ENCODE results near the gene JOSD2. TPM values are rescaled to one million over a fixed set of nuclear protein-coding genes. Genes with fewer than 3 reads are reported as not detected.

Gene JOSD2
- total RNA-seq, 2 donors from 2014 or later, result 26.6 to 38.2 TPM

DNA sequence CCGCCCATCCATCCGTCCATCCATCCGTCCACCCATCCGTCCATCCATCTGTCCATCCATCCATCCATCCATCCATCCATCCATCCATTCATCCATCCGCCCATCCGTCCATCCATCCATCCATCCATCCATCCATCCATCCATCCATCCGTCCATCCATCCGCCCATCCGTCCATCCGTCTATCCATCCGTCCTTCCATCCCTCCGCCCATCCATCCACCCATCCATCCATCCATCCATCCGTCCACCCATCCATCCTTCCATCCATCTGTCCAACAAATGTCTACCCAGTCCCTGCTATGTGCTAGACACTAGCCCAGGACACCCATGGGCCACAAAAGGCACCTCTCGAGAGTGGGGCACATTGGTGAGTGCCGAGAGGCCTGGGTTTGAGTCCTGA is 41.5 kb upstream of the JOSD2 start:
- no peaks in the 10 kb centered on the region for H3K36me3 ChIP-seq
- no peaks in the 10 kb centered on the region for H3K9me3 ChIP-seq
- peaks cover 0 to 4% of the 10 kb centered on the region in 2 donors for H3K27me3 ChIP-seq
- H3K4me1 ChIP-seq, result peaks cover 0 to 21% of the 10 kb centered on the region in 2 donors
- no peak overlapping the region for H3K27ac ChIP-seq
- no peak for DNase-seq (ENCODE audit: low spot score)
- TF ChIP-seq, protein P1, sequence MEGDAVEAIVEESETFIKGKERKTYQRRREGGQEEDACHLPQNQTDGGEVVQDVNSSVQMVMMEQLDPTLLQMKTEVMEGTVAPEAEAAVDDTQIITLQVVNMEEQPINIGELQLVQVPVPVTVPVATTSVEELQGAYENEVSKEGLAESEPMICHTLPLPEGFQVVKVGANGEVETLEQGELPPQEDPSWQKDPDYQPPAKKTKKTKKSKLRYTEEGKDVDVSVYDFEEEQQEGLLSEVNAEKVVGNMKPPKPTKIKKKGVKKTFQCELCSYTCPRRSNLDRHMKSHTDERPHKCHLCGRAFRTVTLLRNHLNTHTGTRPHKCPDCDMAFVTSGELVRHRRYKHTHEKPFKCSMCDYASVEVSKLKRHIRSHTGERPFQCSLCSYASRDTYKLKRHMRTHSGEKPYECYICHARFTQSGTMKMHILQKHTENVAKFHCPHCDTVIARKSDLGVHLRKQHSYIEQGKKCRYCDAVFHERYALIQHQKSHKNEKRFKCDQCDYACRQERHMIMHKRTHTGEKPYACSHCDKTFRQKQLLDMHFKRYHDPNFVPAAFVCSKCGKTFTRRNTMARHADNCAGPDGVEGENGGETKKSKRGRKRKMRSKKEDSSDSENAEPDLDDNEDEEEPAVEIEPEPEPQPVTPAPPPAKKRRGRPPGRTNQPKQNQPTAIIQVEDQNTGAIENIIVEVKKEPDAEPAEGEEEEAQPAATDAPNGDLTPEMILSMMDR (IDR thresholded peaks at IDR 0.05), result no peak
- H3K4me3 ChIP-seq, result no peak overlapping the region

DNA sequence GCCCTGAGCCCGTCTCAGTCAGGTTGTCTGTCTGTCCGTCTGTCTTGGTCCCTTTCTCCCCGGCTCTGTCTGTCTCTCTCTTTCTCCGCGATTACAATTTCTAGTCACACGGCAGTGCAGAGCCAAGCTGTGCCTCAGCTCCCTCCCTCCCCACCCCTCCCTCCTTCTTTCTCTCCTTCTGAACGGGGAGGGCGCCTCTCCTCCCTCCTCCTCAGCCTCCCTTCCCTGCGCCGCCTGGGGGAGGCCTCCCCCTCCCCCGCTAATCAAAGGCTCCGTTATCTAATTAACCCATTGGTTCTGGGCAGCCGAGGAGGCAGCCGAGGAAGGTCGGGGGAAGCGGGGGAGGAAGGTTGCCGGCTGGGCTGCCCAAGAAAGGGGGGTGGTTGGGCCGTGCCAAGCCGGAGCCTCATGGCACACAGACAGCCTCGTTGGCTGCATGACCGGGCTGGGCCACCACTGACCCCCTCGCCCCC is 40.8 kb upstream of the JOSD2 start:
- TF ChIP-seq, protein P1 (IDR thresholded peaks at IDR 0.05), result no peak
- no peak overlapping the region for H3K27ac ChIP-seq
- no peaks in the 10 kb centered on the region for H3K36me3 ChIP-seq
- H3K9me3 ChIP-seq, result no peaks in the 10 kb centered on the region
- H3K4me1 ChIP-seq, result peaks cover 0 to 20% of the 10 kb centered on the region in 2 donors
- no peak for DNase-seq (ENCODE audit: low spot score)
- peak overlapping the region in 1 of 2 donors; percentile 35 for H3K4me3 ChIP-seq
- peaks cover 0 to 4% of the 10 kb centered on the region in 2 donors for H3K27me3 ChIP-seq

DNA sequence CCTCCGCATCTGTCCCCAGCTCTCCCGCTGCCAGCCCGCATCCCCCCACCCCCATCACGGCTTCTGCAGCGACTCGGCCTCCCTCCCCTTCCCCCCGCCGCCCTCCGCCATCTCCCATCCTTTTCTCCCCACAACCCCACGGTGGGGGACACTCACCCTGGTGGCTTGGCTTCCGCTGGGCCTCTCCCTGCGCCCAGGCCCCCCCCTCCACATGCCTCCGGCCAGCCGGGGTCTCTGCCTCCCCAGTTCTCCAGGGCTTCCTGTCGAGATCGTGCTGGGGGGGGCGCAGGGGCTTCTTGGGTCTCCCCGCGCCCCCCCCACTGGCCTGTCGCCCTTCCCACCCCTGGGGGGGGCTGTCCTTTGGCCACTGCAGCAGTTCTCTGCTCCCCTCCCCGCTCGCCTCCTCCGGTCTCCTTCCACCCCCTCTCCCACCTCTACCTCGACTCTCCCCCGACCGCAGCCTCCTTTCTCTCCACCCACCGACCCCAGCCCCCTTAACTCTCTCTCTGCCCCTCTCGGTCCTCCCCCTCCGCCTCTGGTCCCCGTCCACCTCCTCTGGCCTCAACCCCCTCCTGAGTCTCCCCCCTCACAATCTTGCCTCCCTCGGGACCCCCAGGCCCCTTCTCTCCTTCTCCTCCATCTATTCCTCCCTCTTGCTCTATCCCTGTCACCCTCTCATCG is 40.2 kb upstream of the JOSD2 start:
- peak overlapping the region; percentile 7 to 35 for H3K27ac ChIP-seq
- peak overlapping the region; percentile 28 to 35 for H3K4me3 ChIP-seq
- H3K27me3 ChIP-seq, result peaks cover 0 to 4% of the 10 kb centered on the region in 2 donors
- H3K4me1 ChIP-seq, result peaks cover 0 to 14% of the 10 kb centered on the region in 2 donors
- no peaks in the 10 kb centered on the region for H3K36me3 ChIP-seq
- no peak for DNase-seq (ENCODE audit: low spot score)
- TF ChIP-seq, protein P1 (IDR thresholded peaks at IDR 0.05), result no peak
- no peaks in the 10 kb centered on the region for H3K9me3 ChIP-seq

DNA sequence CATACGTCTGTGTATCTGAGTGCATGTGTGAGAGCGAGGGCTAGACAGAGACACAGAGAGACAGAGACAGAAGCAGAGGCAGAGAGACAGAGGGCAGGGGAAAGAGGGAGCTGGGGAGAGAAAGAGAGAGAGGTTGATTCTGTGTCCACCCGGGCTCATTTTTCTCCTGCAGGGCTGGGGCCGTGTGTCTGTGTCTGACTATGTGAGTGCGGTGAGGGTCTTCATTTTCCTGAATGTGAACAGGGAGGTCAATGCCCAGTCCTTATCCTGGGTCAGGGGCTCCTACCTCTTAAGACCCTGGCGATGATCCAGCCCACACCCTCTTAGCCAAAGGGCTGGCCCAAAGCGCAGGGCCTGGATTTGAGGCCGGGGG is 39.6 kb upstream of the JOSD2 start:
- H3K36me3 ChIP-seq, result no peaks in the 10 kb centered on the region
- no peaks in the 10 kb centered on the region for H3K9me3 ChIP-seq
- DNase-seq (ENCODE audit: low spot score), result no peak
- H3K27me3 ChIP-seq, result peaks cover 0 to 4% of the 10 kb centered on the region in 2 donors
- TF ChIP-seq, protein P1 (IDR thresholded peaks at IDR 0.05), result no peak
- H3K4me1 ChIP-seq, result peaks cover 0 to 9% of the 10 kb centered on the region in 2 donors
- H3K27ac ChIP-seq, result no peak overlapping the region
- peak overlapping the region in 1 of 2 donors; percentile 35 for H3K4me3 ChIP-seq

DNA sequence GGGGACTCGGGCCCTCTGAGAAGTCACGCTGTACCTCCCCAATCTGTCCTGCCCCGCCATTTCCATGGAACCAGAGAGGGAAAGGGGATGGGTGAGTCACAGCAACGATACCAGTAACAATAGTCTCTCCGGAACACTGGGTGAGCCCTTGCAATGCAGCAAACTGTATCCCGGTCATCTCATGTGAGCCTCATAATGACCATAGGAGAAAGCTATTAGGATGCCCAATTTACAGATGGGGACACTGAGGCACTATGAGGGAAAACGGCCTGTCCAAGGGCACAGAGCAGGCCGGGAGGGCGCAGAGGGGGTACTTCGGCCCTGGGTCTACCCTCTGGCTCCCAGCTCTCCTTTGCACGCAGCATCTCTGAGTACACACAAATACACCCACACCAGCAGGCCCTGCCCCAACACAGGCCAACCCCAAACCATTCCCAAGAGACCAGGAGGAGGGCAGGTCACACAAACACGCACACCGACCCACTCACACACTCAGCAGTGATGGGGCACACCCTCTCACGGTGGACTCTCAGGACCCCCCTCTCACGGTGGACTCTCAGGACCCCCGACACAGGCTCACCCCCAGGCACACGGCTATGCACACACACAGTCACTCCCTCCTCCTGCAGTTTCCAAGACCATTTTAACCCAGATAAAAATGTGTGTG is 39.1 kb upstream of the JOSD2 start:
- H3K27ac ChIP-seq, result no peak overlapping the region
- peaks cover 0 to 4% of the 10 kb centered on the region in 2 donors for H3K27me3 ChIP-seq
- no peak for DNase-seq (ENCODE audit: low spot score)
- H3K4me1 ChIP-seq, result peaks cover 0 to 9% of the 10 kb centered on the region in 2 donors
- no peaks in the 10 kb centered on the region for H3K36me3 ChIP-seq
- no peaks in the 10 kb centered on the region for H3K9me3 ChIP-seq
- H3K4me3 ChIP-seq, result no peak overlapping the region
- TF ChIP-seq, protein P1 (IDR thresholded peaks at IDR 0.05), result no peak
